Activated T-helper 1 cell treated with Interleukin-2 at 50 U/mL for 16 hours (primary cell): ENCODE results near the gene SLC39A13.

Experiments used
- DNase-seq: peaks from one replicate; pipeline ENCODE4 v3.0.0-alpha.2; 2020; ENCODE audit warnings: low read depth

The SLC39A13 gene

DNA sequence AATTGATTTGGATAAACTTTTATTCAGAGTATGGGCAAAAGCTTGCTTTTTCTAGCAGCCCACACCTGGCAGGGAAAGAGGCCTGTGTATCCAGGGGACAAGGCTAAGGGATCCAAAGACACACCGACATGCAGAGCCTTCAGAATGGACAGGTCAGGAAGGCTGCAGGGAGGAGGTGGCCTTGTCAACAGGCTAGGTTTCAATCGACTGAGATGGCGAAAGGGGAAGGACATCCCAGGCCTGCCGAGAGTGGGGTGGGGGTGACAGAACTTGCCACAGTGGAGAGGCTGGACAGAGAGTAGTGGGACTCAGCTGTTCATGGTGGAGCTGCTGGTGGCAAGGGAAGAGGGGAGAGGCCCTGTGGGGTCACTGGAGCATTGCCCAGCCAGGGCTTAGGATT lies 5.3 kb upstream of the SLC39A13 start:
- DNase-seq, result no peak

DNA sequence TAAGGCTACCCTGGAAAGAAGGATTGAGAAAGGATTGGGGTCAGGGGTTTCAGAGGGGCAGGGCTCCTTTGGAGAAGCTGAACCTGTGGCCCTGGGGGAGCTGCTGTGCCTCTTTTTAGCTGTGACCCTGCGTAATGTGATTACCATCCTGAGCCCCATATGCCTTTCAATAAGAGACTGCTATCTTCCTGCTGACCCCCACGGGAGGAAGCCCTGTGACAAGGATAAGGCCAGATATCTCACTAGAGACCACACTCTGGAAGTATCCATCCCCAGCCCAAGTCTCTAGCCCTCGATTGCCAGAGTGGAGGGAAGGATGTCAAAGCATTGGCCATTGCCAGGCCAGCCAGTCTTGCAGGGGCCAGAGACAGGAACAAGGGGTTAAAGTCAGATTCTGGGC lies 4.8 kb upstream of the SLC39A13 start:
- DNase-seq, result no peak

DNA sequence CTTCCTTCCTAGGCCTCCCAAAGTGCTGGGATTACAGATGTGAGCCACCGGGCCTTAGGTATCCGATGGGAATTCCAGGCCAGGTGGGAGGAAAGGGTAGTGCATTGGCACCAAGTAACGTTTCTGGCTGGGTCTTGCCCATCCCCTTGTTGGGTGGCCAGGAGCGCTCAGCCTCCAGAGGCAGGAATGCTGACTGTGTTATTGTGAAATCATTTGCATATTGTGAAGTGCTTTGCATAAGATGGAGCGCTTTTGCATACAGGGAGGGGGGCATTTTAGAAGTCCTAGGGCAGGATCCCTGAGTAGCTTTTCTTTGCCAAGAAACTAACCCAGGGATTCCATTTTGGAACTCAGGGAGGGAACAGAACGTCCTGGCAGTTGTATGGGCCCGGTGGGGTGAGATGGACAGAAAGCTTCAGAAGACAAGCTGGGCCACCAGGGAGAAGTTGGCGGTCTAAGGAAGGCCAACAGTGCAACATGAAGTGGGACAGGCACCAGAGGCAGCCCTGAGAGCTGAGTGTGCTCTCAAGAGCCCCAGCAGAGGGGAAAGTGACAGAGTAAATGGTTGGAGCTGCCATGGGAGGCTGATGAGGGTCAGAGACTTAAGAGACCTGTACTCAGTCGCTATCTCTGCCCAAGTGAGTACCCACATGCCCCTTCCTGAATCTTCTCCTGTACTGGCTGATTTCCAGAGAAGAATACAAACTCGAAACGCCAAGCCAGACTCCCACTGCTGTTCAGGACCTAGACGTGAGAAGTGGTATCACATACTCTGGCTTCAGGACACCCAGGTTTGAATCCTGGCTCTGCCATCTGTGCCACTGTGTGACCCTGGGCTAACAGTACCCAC lies 1.3 kb upstream of the SLC39A13 start:
- no peak for DNase-seq

DNA sequence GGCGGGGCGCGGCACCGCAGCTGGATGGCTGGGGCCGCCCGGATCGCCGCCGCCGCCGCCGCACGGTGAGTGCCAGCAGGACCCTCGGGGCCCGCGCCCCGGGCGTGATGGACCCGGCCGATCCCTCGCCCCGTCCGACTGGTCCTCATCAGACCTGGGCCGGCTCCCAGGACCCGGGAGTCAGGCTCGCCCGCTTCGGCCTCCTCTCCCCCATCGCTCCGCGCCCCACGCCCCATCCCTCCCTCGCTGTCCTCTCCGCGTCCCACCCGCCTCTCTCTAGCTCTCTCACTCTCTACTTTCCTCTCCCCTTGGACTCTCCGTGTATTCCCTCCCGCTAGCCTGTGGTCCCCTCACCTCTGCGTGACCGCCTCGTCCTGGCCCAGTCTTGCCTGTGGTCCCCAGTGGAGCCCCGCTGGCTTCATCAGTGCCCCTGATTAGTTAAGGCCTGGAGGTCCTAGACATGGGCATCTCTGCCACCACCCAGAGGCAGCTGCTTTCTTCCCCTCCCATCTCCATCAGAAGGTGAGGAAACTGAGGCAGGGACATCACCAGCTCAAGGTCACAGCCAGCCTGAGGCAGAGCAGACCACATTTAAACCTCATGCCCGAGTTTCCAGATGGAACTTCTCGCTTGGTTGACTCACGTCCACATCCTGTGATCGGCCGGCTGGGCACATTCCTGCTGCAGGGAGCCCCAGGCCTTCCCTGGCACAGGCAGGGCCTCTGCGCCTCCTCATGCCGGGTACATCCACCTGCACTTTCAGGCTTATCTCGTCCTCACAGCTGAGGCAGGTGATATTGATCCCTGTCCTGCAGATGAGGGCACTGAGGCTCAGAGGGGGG lies 429 bp downstream of the SLC39A13 start:
- DNase-seq, result no peak

DNA sequence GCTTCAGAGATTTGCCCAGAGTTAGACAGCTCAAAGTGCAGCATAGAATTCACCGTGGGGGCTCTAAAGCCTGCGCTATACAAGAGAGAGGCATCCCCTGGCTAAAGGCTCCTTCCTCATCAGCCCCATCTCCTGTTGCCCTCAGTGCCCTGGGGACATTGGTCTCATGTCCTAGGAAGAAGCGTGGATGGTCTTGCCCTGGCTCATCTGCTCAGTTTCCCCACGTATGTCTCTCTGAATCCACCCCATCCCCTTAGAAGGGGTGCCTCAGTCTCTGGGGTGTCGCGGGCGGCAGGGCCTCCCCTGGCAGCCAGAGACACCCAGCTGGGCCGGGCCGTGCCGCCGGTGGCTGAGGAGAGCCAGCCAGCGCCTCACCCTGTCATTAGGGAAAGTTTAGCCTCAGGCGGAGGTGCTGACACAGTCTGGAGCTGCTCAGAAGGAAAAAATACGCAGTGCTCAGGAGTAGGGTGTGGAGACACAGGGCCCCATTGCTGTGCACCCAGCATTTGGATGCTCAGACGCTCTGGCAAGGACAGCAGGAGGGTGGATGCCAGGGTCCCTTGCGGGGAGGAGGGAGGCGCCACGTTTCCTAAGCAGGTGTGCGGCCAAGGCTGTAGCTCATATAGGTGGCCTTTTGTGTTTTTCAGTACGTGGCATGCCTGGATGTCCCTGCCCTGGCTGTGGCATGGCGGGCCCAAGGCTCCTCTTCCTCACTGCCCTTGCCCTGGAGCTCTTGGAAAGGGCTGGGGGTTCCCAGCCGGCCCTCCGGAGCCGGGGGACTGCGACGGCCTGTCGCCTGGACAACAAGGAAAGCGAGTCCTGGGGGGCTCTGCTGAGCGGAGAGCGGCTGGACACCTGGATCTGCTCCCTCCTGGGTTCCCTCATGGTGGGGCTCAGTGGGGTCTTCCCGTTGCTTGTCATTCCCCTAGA lies 1.3 kb downstream of the SLC39A13 start:
- no peak for DNase-seq

DNA sequence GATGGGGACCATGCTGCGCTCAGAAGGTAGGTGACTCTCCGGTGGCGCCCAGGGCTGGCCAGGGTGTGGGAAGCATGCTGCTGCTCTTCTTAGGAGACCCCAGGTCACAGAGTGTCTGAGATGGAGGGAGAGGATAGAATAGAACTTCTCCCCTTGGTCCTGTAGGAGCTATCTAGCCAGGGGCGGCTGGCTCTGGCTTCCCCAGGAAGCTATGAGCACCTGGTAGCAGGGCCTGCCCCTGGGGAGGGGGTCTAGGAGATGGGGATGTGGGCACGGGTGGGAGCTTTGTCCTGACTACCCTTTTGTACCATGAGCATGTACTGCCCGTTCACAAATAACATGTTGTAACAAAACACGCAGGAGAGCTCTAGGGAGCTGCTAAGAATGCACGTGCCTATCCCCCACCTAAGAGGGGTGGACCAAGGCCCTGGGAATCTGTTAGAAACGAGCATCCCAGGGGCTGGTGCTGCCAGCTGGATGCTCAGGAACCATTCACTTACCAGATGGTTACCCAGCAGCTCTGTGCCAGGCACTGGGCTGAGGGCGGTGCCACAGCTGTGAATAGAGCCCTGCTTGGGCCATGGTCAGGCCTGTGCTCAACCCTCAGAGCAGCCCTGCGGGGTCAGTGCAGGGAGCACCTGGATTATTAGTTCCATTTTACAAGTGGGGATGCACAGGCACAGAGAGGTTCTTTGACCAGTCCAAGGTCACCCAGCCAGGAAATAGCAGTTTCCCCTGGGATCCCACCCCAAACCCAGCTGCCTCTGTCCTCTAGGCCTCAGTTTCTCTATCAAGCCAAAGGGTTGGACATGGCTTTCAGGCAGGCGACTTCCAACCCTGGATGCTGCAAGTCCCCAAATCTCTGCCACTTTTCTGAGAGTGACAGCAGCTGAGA lies 2.2 kb downstream of the SLC39A13 start:
- DNase-seq, result no peak

DNA sequence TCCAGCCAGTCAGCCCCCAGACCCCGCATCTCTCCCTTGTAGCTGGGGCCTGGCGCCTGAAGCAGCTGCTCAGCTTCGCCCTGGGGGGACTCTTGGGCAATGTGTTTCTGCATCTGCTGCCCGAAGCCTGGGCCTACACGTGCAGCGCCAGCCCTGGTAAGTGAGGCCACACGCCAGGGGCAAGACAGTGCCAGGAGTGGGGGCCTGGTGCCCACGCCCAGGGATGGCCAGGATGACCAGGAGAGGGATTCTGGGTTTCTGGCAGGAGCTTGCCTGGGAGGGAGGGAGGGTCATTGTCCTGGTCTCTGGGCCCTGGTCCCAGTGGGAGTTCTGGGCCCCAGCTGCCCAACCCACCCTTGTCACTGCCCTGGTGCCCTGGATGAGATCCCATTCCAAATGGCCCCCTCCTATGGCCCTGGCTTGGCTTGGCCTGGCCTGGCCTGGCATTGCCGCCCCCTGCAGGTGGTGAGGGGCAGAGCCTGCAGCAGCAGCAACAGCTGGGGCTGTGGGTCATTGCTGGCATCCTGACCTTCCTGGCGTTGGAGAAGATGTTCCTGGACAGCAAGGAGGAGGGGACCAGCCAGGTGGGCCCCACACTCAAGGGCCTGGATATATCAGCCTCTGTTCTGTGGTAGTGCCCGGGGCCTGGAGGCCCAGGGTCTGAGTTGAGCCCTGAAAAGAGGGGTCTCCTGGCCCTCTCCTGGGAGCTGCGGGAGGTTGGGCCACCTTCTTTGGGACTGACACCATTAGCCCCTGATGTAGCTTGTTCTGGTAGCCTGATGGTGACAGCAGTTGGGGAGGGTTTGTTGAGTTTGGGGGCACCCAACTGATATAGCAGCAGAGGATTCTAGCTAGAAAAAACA lies 3.7 kb downstream of the SLC39A13 start:
- peak; percentile 31 for DNase-seq

DNA sequence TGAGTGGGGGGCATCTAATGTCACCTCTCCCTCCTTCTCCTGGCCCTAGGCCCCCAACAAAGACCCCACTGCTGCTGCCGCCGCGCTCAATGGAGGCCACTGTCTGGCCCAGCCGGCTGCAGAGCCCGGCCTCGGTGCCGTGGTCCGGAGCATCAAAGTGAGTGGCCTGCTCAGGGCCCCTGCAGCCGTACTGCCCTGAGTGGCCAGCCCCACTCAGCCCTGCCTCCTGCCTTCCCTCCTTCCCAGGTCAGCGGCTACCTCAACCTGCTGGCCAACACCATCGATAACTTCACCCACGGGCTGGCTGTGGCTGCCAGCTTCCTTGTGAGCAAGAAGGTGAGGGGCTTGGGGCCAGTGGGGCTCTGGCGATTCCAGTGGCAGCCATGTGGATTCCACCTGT lies 5.0 kb downstream of the SLC39A13 start:
- DNase-seq, result no peak

DNA sequence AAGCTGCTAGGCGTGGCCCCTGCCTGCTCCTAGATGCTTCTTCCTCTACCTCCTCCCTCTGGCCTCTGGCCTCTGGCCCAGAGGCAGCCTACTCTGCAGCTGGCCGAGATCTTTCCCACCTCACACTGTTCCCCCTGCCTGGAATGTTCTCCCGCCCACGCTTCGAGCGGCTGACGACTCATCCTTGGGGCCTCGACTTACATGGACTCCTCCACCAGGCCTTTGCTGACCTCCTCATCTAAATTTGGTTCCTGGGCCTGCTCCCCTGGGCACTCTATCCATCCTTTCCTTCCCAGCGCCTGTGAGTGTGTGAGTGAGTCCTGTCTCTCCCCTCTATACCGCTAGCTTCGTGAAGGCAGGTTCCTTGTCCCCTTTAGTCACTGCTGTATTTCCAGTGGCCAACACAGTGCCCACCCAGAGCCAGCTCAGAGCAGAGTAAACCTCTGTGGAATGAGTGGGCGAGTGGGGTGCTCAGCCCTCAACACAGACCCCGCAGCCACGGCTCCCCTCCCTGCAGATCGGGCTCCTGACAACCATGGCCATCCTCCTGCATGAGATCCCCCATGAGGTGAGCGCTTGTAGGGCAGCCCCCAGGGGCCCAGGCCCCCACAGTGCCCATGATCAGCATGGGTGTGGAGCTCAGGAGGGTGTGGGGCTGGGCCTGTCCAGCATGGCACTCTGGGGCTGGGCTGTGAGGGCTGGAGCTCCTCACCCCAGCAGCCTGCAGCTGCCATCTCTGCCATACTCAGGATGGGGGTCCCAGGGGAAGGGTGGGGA lies 5.7 kb downstream of the SLC39A13 start:
- DNase-seq, result no peak

DNA sequence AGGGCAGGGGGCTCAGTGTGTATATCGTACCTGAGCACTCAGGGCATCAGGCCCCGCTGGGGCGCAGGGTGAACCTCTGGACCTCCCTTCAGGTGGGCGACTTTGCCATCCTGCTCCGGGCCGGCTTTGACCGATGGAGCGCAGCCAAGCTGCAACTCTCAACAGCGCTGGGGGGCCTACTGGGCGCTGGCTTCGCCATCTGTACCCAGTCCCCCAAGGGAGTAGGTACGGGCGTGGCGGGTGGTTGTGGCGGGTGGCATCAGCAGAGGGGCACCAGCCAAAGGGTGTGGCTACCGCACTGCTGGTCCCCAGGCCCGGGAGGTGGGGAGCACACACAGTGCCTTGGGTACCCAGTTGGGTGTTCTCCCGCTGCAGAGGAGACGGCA lies 6.3 kb downstream of the SLC39A13 start:
- no peak for DNase-seq

DNA sequence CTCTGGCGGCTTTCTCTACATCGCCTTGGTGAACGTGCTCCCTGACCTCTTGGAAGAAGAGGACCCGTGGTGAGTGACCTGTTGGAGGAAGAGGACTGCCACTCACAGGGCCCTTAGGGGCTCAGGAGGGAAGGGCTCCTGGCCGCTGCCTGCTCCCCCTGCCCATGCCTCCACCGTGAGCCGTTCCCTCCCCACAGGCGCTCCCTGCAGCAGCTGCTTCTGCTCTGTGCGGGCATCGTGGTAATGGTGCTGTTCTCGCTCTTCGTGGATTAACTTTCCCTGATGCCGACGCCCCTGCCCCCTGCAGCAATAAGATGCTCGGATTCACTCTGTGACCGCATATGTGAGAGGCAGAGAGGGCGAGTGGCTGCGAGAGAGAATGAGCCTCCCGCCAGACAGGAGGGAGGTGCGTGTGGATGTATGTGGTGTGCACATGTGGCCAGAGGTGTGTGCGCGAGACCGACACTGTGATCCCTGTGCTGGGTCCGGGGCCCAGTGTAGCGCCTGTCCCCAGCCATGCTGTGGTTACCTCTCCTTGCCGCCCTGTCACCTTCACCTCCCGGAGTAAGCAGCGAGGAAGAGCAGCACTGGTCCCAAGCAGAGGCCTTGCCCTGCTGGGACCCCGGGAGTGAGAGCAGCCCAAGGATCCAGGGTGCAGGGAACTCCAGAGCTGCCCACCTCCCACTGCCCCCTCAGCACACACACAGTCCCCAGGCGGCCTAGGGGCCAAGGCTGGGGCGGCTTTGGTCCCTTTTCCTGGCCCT lies 6.9 kb downstream of the SLC39A13 start:
- DNase-seq, result no peak

DNA sequence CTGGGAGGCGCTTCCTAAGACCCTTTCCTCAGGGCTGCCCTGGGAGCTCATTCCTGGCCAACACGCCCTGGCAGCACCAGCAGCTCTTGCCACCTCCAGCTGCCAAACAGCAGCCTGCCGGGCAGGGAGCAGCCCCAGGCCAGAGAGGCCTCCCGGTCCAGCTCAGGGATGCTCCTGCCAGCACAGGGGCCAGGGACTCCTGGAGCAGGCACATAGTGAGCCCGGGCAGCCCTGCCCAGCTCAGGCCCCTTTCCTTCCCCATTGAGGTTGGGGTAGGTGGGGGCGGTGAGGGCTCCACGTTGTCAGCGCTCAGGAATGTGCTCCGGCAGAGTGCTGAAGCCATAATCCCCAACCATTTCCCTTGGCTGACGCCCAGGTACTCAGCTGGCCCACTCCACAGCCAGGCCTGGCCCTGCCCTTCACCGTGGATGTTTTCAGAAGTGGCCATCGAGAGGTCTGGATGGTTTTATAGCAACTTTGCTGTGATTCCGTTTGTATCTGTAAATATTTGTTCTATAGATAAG lies 7.6 kb downstream of the SLC39A13 start:
- no peak for DNase-seq

DNA sequence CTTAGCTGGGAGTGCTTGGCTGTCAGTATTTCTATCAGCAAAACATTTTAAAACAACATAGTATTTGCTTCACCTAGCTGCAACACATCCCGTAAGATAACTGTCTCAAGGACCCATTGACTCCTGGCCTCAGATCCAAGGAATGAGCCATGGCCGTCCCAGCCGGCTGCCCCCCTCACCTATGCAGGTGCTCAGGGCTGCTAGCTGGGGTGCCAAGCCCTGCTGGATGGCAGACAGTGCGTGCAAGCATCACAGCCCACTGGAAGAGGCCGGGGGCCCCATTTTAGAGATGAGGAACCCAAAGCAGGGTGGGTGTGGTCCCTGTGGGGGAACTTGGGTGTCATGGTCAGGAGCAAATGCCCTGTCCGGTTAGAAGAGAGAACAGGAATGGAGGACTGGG lies 9.3 kb downstream of the SLC39A13 start:
- no peak for DNase-seq

DNA sequence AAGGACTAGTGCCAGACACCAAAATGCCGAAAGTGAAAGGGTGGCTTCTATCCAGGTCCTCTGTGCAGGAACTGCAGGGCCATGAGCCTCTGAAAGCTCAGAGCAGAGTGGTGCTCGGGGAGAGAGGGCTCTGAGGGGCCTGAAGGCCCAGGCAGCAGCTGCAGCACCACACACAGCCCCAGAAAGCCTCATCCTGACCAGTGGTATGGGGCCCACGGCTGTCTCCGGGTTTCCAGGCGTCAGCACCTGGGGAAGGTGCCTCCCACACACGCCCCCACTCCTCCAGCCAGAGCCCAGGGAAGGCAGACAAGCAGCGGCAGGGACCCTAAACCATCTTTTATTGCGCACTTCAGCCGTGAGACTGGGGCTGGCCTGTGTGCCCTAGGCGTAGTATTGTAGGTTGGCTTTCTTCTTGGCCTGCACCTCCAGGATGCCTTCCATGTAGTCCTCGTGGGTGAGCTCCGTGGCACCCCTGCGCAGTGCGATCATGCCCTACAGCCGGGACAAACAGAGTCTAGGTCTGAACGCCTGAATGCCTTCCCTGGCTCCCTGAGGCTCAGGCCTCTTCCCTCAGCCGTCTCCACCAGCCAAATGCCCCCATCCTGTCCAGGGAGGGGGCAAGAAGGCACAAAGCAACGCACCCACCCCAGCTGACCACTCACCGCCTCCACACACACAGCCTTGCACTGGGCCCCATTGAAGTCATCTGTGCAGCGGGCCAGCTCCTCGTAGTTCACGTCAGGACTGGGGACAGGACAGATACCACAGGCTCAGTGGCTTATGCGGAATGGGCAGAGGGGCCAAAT lies 10.3 kb downstream of the SLC39A13 start:
- DNase-seq, result no peak

DNA sequence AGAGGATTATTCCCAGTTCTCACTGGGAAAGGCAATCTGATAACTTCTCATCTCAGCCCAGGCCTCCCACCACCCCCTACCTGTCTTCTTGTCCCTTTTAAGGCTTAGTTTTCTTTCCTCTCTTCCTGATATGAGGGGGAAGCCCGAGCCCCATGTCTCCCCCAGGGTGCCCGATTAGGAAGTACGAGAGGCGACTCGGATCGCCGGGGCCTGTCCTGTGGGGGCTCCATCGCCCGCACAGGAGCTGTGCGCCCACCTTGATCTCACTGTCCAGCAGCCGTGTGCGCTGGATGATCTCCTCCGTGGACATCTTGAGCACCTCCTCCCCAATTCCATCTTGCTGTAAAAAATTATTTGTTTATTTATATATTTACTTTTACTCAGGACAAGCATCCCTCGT lies 17.2 kb downstream of the SLC39A13 start:
- DNase-seq, result no peak

DNA sequence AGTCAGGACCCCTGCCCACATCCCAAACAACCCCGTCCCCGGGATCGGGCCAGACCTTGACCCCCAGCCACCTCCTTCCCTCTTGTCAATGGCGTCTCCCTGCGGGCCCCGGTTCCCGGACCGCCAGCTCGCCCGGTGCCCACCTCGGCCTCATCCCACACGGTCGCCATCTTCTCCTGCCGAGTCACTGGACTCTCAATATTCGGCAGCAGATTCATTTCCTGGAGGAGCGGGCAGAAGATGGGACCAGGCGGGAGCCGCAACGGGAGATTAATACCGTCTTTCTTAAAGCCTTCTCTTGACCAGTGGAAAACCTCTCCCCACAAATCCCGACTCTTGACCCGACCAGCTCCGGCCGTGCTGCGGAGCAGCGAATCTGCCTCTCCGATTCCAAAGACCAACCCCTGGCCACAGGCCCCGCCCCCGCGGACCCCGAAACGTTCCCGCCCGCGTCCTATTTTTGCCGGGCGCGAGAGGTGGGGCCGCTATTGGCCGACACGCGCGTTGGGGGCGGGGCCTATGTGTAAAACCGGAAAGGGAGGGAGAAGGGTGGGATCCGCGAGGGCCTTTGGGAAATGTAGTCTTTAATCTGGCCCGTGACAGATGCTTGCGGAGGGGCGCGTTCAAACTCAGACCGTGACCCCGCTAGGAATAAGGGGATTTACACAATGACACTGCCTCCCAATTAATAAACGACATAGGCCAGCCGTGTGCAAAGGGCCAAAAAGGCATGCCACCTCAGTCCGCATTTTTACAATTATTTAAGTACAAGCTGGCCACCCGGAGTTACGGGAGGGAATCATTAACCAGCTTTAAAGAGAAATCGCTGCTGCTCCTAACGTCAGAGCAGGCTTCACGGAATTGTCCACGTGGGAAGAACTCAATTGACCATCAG lies 17.9 kb downstream of the SLC39A13 start, which contains the start of gene PSMC3:
Gene PSMC3 (minus strand): TSS at position 378 of the 895 bp plus-strand sequence. CDS start 160 bp downstream, at position 218.
- peak; percentile 98 for DNase-seq
